ENCODE results near the gene DHCR7. TPM values are rescaled to one million over a fixed set of nuclear protein-coding genes. Genes with fewer than 3 reads are reported as not detected.

Gene DHCR7
- total RNA-seq, 1 experiment from 2014 or later = 211 TPM

GRCh38 chr11:71484248-71485062 is 36.3 kb upstream of the DHCR7 start:
- H3K27me3 Mint-ChIP-seq (ENCODE audit: unreplicated experiment) = no peaks in the 10 kb centered on the region
- H3K9me3 Mint-ChIP-seq (ENCODE audit: low read depth, unreplicated experiment) = no peaks in the 10 kb centered on the region
- peaks cover 39% of the 10 kb centered on the region for H3K36me3 Mint-ChIP-seq (ENCODE audit: insufficient read depth, unreplicated experiment)
- DNase-seq = no peak
- intact Hi-C loops (cut with micrococcal nuclease; ENCODE audit: unreplicated experiment) = no loop called here
- H3K4me1 Mint-ChIP-seq (ENCODE audit: low read depth, unreplicated experiment) = peaks cover 19% of the 10 kb centered on the region
- H3K27ac Mint-ChIP-seq (ENCODE audit: unreplicated experiment) = no peak overlapping the region
- CTCF ChIA-PET = interaction anchor here (1.3 kb wide), 1 partner anchor 12 kb away, joined by 3 read pairs; no protein-coding TSS in a partner anchor
- BruUV-seq (replicated peaks) = no TSS peak
- no peak overlapping the region for H3K4me3 Mint-ChIP-seq (ENCODE audit: low read depth, unreplicated experiment)
- no peak for TF ChIP-seq CTCF (IDR thresholded peaks at IDR 0.05; ENCODE audit: unreplicated experiment)

GRCh38 chr11:71483692-71484091 is 35.5 kb upstream of the DHCR7 start:
- DNase-seq = no peak
- no peak for TF ChIP-seq CTCF (IDR thresholded peaks at IDR 0.05; ENCODE audit: unreplicated experiment)
- no peaks in the 10 kb centered on the region for H3K9me3 Mint-ChIP-seq (ENCODE audit: low read depth, unreplicated experiment)
- no TSS peak for BruUV-seq (replicated peaks)
- H3K27ac Mint-ChIP-seq (ENCODE audit: unreplicated experiment) = no peak overlapping the region
- intact Hi-C loops (cut with micrococcal nuclease; ENCODE audit: unreplicated experiment) = no loop called here
- peaks cover 44% of the 10 kb centered on the region for H3K36me3 Mint-ChIP-seq (ENCODE audit: insufficient read depth, unreplicated experiment)
- H3K27me3 Mint-ChIP-seq (ENCODE audit: unreplicated experiment) = no peaks in the 10 kb centered on the region
- CTCF ChIA-PET = no interaction called here
- peaks cover 18% of the 10 kb centered on the region for H3K4me1 Mint-ChIP-seq (ENCODE audit: low read depth, unreplicated experiment)
- no peak overlapping the region for H3K4me3 Mint-ChIP-seq (ENCODE audit: low read depth, unreplicated experiment)

GRCh38 chr11:71482746-71483364 is 34.7 kb upstream of the DHCR7 start:
- H3K9me3 Mint-ChIP-seq (ENCODE audit: low read depth, unreplicated experiment) = no peaks in the 10 kb centered on the region
- CTCF ChIA-PET = no interaction called here
- H3K4me3 Mint-ChIP-seq (ENCODE audit: low read depth, unreplicated experiment) = no peak overlapping the region
- H3K27me3 Mint-ChIP-seq (ENCODE audit: unreplicated experiment) = no peaks in the 10 kb centered on the region
- intact Hi-C loops (cut with micrococcal nuclease; ENCODE audit: unreplicated experiment) = no loop called here
- BruUV-seq (replicated peaks) = no TSS peak
- no peak for TF ChIP-seq CTCF (IDR thresholded peaks at IDR 0.05; ENCODE audit: unreplicated experiment)
- no peak overlapping the region for H3K27ac Mint-ChIP-seq (ENCODE audit: unreplicated experiment)
- no peak for DNase-seq
- H3K36me3 Mint-ChIP-seq (ENCODE audit: insufficient read depth, unreplicated experiment) = peaks cover 39% of the 10 kb centered on the region
- peaks cover 10% of the 10 kb centered on the region for H3K4me1 Mint-ChIP-seq (ENCODE audit: low read depth, unreplicated experiment)

GRCh38 chr11:71482216-71482615 is 34.0 kb upstream of the DHCR7 start:
- Mint-ChIP-seq H3K4me3 (ENCODE audit: low read depth, unreplicated experiment) (no peak overlapping the region), H3K27me3 (ENCODE audit: unreplicated experiment) (no peaks in the 10 kb centered on the region), H3K36me3 (ENCODE audit: insufficient read depth, unreplicated experiment) (peaks cover 42% of the 10 kb centered on the region), H3K27ac (ENCODE audit: unreplicated experiment) (no peak overlapping the region), H3K9me3 (ENCODE audit: low read depth, unreplicated experiment) (no peaks in the 10 kb centered on the region), H3K4me1 (ENCODE audit: low read depth, unreplicated experiment) (peaks cover 7% of the 10 kb centered on the region)
- CTCF ChIA-PET = no interaction called here
- intact Hi-C loops (cut with micrococcal nuclease; ENCODE audit: unreplicated experiment) = no loop called here
- BruUV-seq (replicated peaks) = no TSS peak
- no peak for TF ChIP-seq CTCF (IDR thresholded peaks at IDR 0.05; ENCODE audit: unreplicated experiment)
- no peak for DNase-seq
